HG03457 (cell line): ENCODE results near the gene BAHCC1.

Experiments used
- ATAC-seq: cut with Tn5 transposase; IDR thresholded peaks from one replicate; pipeline ENCODE4 v1.9.1; 2021; ENCODE audit warnings: moderate number of reproducible peaks; ENCODE audit not compliant: unreplicated experiment

BAHCC1 gene

GRCh38 chr17:81511804-81512561 lies 116.7 kb downstream of the BAHCC1 start:
- peak; percentile 4 for ATAC-seq

DNA sequence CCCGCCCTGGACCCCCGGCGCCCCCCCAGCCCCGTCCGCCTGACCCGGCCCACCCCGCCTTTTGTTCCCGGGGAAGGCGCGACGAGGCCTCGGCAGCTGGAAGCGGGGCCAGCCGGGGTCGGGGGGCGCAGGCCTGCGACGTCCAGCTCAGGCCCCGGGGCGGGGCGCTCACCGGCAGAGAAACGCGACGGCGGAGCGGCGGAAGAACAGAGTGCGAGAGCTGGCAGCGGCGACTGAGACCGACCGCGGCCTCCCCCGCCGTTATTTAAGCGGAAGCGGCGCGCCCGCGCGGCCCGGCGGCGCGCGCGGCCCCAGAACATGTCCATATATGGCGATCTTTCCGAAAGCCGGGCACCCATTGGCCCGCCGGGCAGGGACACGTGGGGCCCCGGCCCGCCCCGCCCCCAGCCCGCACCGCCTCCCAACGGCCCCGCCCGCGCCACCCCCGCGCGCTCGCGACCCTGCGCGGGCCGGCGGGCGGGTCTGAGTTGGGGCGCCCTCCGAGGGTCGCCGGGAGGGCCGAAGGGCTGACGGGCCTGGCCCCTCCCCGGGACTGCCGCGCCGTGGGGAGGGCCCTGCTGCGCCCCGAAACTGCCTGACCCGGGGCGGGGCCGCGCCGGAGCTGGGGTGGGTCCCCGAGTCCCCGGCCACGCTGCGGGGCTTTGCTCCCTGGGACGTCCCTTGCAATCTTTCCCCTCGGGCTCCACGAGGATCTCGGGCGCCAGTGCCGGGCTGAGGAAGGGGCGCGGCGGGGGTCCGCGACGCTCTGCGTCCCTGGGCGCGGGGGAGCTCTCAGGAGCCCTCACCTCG lies 117.5 kb downstream of the BAHCC1 start, which contains the start of gene ACTG1:
ACTG1 (minus strand) TSS at position 238 of the 810 bp plus-strand sequence. CDS start 445 bp downstream, outside the sequence.
- peak; percentile 25 for ATAC-seq

DNA sequence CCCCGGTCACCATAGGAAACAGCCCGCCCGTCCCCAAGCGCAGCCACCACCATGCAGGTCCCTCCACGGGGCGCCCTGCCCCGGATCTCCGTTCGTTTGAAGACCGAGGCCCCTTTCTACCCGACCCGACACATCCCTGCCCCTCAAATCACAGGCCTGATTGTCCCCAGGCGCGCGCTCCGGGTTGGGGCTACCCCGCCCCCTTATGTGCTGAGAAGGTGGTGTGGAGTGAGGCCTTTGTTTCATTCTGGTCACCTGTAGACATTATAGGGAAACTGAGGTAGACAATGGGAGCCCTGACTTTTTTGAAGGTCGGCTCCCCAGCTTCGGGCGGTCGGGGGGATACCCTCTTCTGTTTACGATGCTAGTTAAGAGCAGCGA lies 118.1 kb downstream of the BAHCC1 start:
- ATAC-seq = no peak

GRCh38 chr17:81513753-81514488 lies 118.7 kb downstream of the BAHCC1 start:
- ATAC-seq = no peak

- no peak for ATAC-seq
Measured at GRCh38 chr17:81514489-81514738, 119.2 kb downstream of the BAHCC1 start.

GRCh38 chr17:81514739-81515529 lies 119.7 kb downstream of the BAHCC1 start:
- ATAC-seq = no peak

DNA sequence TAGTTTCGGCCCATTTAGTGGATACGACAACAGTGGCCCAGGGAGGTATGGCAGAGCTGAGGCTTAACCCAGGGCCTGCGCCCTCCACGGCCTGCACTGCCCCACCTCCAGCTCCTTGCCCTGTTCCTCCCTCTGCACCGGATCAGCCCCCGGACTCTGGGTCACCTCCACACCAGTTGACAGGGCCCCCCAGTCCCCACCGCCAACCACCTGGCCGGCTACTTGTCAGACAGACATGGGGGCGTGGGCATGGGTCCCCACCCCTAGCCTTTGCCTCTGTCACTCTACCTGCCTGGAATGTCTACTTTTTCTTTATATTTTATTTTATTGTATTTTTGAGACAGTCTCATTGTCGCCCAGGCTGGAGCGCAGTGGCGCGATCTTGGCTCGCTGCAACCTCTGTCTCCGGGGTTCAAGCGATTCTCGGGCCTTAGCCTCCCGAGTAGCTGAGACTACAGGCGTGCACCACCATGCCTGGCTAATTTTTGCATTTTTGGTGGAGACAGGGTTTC lies 120.3 kb downstream of the BAHCC1 start:
- no peak for ATAC-seq
